ENCODE measurements around the gene ETF1.

Gene ETF1

GRCh38 chr5:138542180-138542955 is 668 bp downstream of the ETF1 start:
- TF ChIP-seq CTCF (IDR thresholded peaks at IDR 0.05; ENCODE audit: low read length, missing control alignments): no peak
- peak overlapping the region; percentile 89 for H3K4me3 ChIP-seq (replicated peaks; ENCODE audit: low read depth, low read length)
- no peak for DNase-seq (ENCODE audit: low read depth)

DNA sequence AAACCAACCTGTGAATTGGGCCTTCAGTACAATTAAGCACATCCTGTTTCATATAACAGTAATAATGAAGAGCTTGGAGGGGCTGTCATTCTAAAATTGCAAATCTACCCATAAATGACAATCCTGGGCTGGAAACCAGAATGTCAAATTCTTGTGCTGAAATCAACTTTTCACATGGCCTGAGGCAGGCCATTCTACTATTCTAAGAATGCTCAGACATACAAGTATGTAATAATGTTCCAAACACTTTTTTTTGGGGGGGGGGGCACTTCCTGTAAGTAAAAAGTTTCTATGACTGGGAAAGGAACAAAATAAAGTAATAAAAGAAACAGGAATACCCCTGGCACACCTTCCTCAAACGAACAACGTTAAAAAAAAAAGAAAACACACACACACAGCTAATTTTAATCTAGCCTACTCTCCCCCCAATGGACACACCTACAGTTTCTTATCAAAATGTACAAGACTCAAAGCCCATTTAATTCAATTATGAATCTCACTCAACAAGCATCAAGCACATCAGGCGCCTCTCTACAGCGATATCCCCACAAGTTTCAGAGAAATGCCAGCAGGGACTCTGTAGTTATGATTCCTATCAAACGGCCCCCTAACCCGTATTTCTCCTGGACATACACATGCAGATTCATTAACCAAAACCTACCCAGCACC is 1.4 kb downstream of the ETF1 start:
- H3K4me3 ChIP-seq (replicated peaks; ENCODE audit: low read depth, low read length): peak overlapping the region; percentile 89
- no peak for TF ChIP-seq CTCF (IDR thresholded peaks at IDR 0.05; ENCODE audit: low read length, missing control alignments)
- DNase-seq (ENCODE audit: low read depth): no peak

GRCh38 chr5:138539791-138540190 is 3.2 kb downstream of the ETF1 start:
- no peak overlapping the region for H3K4me3 ChIP-seq (replicated peaks; ENCODE audit: low read depth, low read length)
- DNase-seq (ENCODE audit: low read depth): no peak
- no peak for TF ChIP-seq CTCF (IDR thresholded peaks at IDR 0.05; ENCODE audit: low read length, missing control alignments)

DNA sequence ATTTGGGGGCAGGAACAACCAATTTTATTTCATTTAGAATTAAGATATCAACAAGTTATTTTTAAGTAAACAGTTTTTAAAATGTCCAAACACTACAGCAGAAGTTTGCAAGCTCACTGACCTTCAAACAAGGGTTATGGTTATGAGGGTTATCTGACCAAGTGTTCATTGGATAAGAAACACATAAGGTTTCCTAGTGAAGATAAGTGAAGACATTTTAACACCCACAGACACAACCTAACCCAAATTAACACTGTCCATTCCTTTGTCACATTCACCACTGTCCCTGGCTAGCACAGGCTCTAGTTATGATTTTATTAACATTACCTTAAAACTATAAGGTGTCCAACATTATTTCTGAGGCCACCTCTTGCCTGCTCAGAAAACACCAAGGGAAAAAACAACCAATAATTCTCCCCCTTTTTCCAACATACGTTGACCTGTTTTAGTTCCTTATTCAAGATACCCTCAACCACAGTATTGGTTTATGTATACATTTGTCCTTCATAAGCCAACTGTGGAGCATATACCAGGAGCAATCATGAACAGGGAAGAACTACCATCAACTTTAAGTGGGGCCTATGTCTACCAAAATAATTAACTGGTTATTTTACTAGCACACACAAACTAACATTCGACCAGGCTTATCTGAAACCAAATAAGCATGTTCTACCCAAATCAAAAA is 4.0 kb downstream of the ETF1 start:
- no peak overlapping the region for H3K4me3 ChIP-seq (replicated peaks; ENCODE audit: low read depth, low read length)
- TF ChIP-seq CTCF (IDR thresholded peaks at IDR 0.05; ENCODE audit: low read length, missing control alignments): no peak
- no peak for DNase-seq (ENCODE audit: low read depth)

- TF ChIP-seq CTCF (IDR thresholded peaks at IDR 0.05; ENCODE audit: low read length, missing control alignments): peak; percentile 54
- no peak overlapping the region for H3K4me3 ChIP-seq (replicated peaks; ENCODE audit: low read depth, low read length)
- DNase-seq (ENCODE audit: low read depth): no peak
Measured at GRCh38 chr5:138536665-138537315, 6.2 kb downstream of the ETF1 start.

DNA sequence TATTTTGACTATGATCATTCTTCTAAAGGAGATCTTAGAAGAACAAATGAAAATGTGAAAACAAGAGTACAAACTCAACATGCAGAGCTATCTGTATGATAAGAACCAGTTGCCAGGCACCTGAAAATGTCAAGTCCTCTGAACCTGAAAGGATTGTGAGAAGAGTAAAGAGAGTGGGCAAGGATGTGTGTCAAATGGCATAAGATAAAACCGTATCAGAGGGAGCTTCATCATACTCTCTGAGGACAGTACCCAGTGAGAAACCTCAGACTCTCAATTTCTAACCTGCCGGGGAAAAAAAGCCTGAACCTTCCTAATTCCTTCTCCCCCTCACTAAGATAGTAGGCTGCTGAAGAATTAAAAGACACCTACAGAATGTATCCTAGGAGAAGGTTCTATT is 6.8 kb downstream of the ETF1 start:
- no peak for TF ChIP-seq CTCF (IDR thresholded peaks at IDR 0.05; ENCODE audit: low read length, missing control alignments)
- no peak overlapping the region for H3K4me3 ChIP-seq (replicated peaks; ENCODE audit: low read depth, low read length)
- no peak for DNase-seq (ENCODE audit: low read depth)
